Measurements from ENCODE around the gene ITGA5. TPM values are rescaled to one million over a fixed set of nuclear protein-coding genes. Genes with fewer than 3 reads are reported as not detected.

Gene ITGA5
- total and polyA plus RNA-seq, 12 donors = 15.7 to 141 (median 72.2) TPM

GRCh38 chr12:54395545-54395944 lies 23.5 kb downstream of the ITGA5 start:
- intact Hi-C loops (cut with DNase I) = no loop called here
- H3K36me3 ChIP-seq (replicated peaks in 1 of 2) = peaks cover 0 to 61% of the 10 kb centered on the region in 2 donors
- no peaks in the 10 kb centered on the region for H3K27me3 ChIP-seq
- H3K4me3 ChIP-seq = no peak overlapping the region
- no peak overlapping the region for H3K27ac ChIP-seq
- no peaks in the 10 kb centered on the region for H3K4me1 ChIP-seq (replicated peaks in 1 of 2)
- TF ChIP-seq CTCF (IDR thresholded peaks at IDR 0.05) (no peak), POLR2A (IDR thresholded peaks at IDR 0.05) (no peak)
- DNase-seq = no peak
- H3K9me3 ChIP-seq (replicated peaks in 1 of 3) = no peaks in the 10 kb centered on the region

- no peak for DNase-seq
- 81 to 100% (median 100%) methylated on average over 1 of the region's 1 CpG for WGBS, 4 donors
- Histone ChIP-seq H3K4me1 (replicated peaks in 1 of 2) (no peaks in the 10 kb centered on the region), H3K9me3 (replicated peaks in 1 of 3) (no peaks in the 10 kb centered on the region), H3K27me3 (no peaks in the 10 kb centered on the region), H3K4me3 (no peak overlapping the region), H3K27ac (no peak overlapping the region), H3K36me3 (replicated peaks in 1 of 2) (peaks cover 0 to 55% of the 10 kb centered on the region in 2 donors)
- TF ChIP-seq CTCF (IDR thresholded peaks at IDR 0.05) (no peak), POLR2A (IDR thresholded peaks at IDR 0.05) (no peak)
- intact Hi-C loops (cut with DNase I) = no loop called here
Observed at GRCh38 chr12:54394986-54395385, 24.1 kb downstream of the ITGA5 start.

- peak in 3 of 7 donors; percentile 63 to 77 (median 64) for DNase-seq
- intact Hi-C loops (cut with DNase I) = no loop called here
- Histone ChIP-seq H3K4me3 (no peak overlapping the region), H3K27ac (no peak overlapping the region), H3K9me3 (replicated peaks in 1 of 3) (no peaks in the 10 kb centered on the region), H3K4me1 (replicated peaks in 1 of 2) (no peaks in the 10 kb centered on the region), H3K36me3 (replicated peaks in 1 of 2) (peaks cover 0 to 48% of the 10 kb centered on the region in 2 donors), H3K27me3 (no peaks in the 10 kb centered on the region)
- no peak for TF ChIP-seq POLR2A (IDR thresholded peaks at IDR 0.05)
- TF ChIP-seq CTCF (IDR thresholded peaks at IDR 0.05) = peak; percentile 44 to 73 (median 62)
- 25 to 39% (median 31%) methylated on average over 4 of the region's 4 CpGs for WGBS, 4 donors
Observed at GRCh38 chr12:54394281-54394719, 24.8 kb downstream of the ITGA5 start.

GRCh38 chr12:54393743-54394142 lies 25.3 kb downstream of the ITGA5 start:
- intact Hi-C loops (cut with DNase I) = no loop called here
- WGBS, 4 donors = 64 to 79% (median 67%) methylated on average over 3 of the region's 3 CpGs
- no peaks in the 10 kb centered on the region for H3K4me1 ChIP-seq (replicated peaks in 1 of 2)
- H3K4me3 ChIP-seq = no peak overlapping the region
- H3K27me3 ChIP-seq = no peaks in the 10 kb centered on the region
- DNase-seq = no peak
- no peak for TF ChIP-seq POLR2A (IDR thresholded peaks at IDR 0.05)
- no peak for TF ChIP-seq CTCF (IDR thresholded peaks at IDR 0.05)
- no peak overlapping the region for H3K27ac ChIP-seq
- H3K9me3 ChIP-seq (replicated peaks in 1 of 3) = no peaks in the 10 kb centered on the region
- H3K36me3 ChIP-seq (replicated peaks in 1 of 2) = peaks cover 0 to 43% of the 10 kb centered on the region in 2 donors
